HCT116 (cell line): ENCODE measurements around the gene OR2T2. TPM values are rescaled to one million over a fixed set of nuclear protein-coding genes. Genes with fewer than 3 reads are reported as not detected.
"Not testable (repeated sequence)": the region's sequence is repeated elsewhere in the genome, so short reads cannot be mapped to it uniquely, and the experiment has no call there.

ENCODE experiments used
- ATAC-seq: fragments of 200-7000 bp; cut with Tn5 transposase; 2 replicates; pipeline ENCODE4 v1.9.1; 2020; ENCODE audit warnings: mild to moderate bottlenecking, moderate library complexity
- BruUV-seq: library from RNA; stranded (reverse); fragments of 400-500 nt; replicated peaks from 2 replicates; lab custom pipeline; 2021; lab: Mats Ljungman, UMichigan
- CTCF ChIA-PET: fragments of 300-600 bp; sonication (Branson Sonifier 250); formaldehyde crosslinking; loops from one replicate; lab custom pipeline; 2021; ENCODE audit warnings: antibody characterized with exemption; lab: Charles Lee
- POLR2A ChIA-PET: fragments of 300-600, 350-600 bp; sonication (Branson Sonifier 250); formaldehyde crosslinking; loops from one replicate; lab custom pipeline; 2021; ENCODE audit warnings: antibody characterized with exemption; lab: Charles Lee
- RAD21 ChIA-PET, 2 experiments: fragments of 300-600 bp; sonication (Branson Sonifier 250); formaldehyde crosslinking; loops; one replicate each; lab custom pipeline; 2023; ENCODE audit warnings: low total read pairs in 2 of 2; ENCODE audit not compliant: uncharacterized antibody in 2 of 2, unreplicated experiment in 2 of 2, low non-redundant PET in 1 of 2; lab: Charles Lee
- DNase-seq: peaks from one replicate; pipeline ENCODE4 v3.0.0-alpha.2; 2010; ENCODE audit warnings: low read depth, low spot score
- H2AFZ ChIP-seq: fragments of 200-600 bp; shearing (Covaris generic), sonication (generic); 2 replicates; pipeline ENCODE4 v1.6.1; 2017; ENCODE audit warnings: low read depth, mixed run types, mixed read lengths, antibody characterized with exemption, low read length; ENCODE audit not compliant: poor library complexity, severe bottlenecking
- H3K27ac ChIP-seq: 2 replicates; pipeline ENCODE4 v1.5.1; 2012; ENCODE audit warnings: low read depth, low read length
- H3K27me3 ChIP-seq: fragments of 200-600 bp; sonication (generic); 2 replicates; pipeline ENCODE4 v1.6.1; 2016; ENCODE audit warnings: mixed run types, low read length, mixed read lengths; ENCODE audit not compliant: insufficient read depth
- H3K36me3 ChIP-seq, 2 experiments: fragments of 200-500 bp in 1 of 2; fragments of 200-600 bp in 1 of 2; sonication (Bioruptor generic) in 1 of 2; sonication (generic) in 1 of 2; 2 replicates each; pipeline versions ENCODE4 v1.5.1 to v1.6.1; 2014 to 2016; ENCODE audit warnings: low read length in 2 of 2, inconsistent platforms in 1 of 2, mixed read lengths in 1 of 2, mixed run types in 1 of 2; ENCODE audit not compliant: insufficient read depth in 2 of 2, control insufficient read depth in 1 of 2
- H3K4me1 ChIP-seq, 2 experiments: fragments of 200-600 bp in 1 of 2; sonication (generic) in 1 of 2; 2 replicates each; pipeline versions ENCODE4 v1.5.1 to v1.6.1; 2012 to 2017; ENCODE audit warnings: low read length in 2 of 2, inconsistent platforms in 1 of 2, mild to moderate bottlenecking in 1 of 2, mixed read lengths in 1 of 2, mixed run types in 1 of 2, moderate library complexity in 1 of 2; ENCODE audit not compliant: insufficient read depth in 2 of 2, control insufficient read depth in 1 of 2
- H3K4me2 ChIP-seq: fragments of 200-600 bp; sonication (generic); 2 replicates; pipeline ENCODE4 v1.6.1; 2017; ENCODE audit warnings: mixed run types, low read length, mixed read lengths
- H3K4me3 ChIP-seq, 2 experiments: fragments of 200-600 bp in 1 of 2; sonication (generic) in 1 of 2; replicated peaks in 1 of 2; 2 replicates each; pipeline ENCODE4 v1.5.1; 2011 to 2016; ENCODE audit warnings: low read length in 2 of 2, control low read depth in 1 of 2, low read depth in 1 of 2, mild to moderate bottlenecking in 1 of 2, mixed read lengths in 1 of 2, mixed run types in 1 of 2
- H3K79me2 ChIP-seq: fragments of 200-600 bp; sonication (generic); 2 replicates; pipeline ENCODE4 v1.6.1; 2017; ENCODE audit warnings: mild to moderate bottlenecking, mixed run types, low read length, moderate library complexity, mixed read lengths; ENCODE audit not compliant: insufficient read depth
- H3K9ac ChIP-seq: fragments of 200-600 bp; sonication (generic); 2 replicates; pipeline ENCODE4 v1.6.1; 2016; ENCODE audit warnings: low read length, mixed read lengths
- H3K9me2 ChIP-seq: fragments of 200-600 bp; sonication (generic), shearing (Covaris generic); 2 replicates; pipeline ENCODE4 v1.6.1; 2017; ENCODE audit warnings: mixed run types, mild to moderate bottlenecking, moderate library complexity; ENCODE audit not compliant: insufficient read depth
- H3K9me3 ChIP-seq, 2 experiments: fragments of 200-500 bp in 1 of 2; fragments of 200-600 bp in 1 of 2; sonication (Bioruptor generic) in 1 of 2; sonication (generic) in 1 of 2; 2 replicates each; pipeline ENCODE4 v1.6.1; 2014 to 2017; ENCODE audit warnings: low read length in 2 of 2, mixed read lengths in 2 of 2, inconsistent platforms in 1 of 2, low read depth in 1 of 2, mild to moderate bottlenecking in 1 of 2, mixed run types in 1 of 2, moderate library complexity in 1 of 2; ENCODE audit not compliant: control insufficient read depth in 1 of 2, insufficient read depth in 1 of 2
- H4K20me1 ChIP-seq: fragments of 200-600 bp; sonication (generic), shearing (Covaris generic); 2 replicates; pipeline ENCODE4 v1.6.1; 2017; ENCODE audit warnings: mixed run types, mild to moderate bottlenecking, moderate library complexity; ENCODE audit not compliant: insufficient read depth
- intact Hi-C: fragments of 100-400 bp; cut with micrococcal nuclease; formaldehyde crosslinking; loops from 2 replicates; pipeline ENCODE4 v1.10.0; 2022
- total RNA-seq: library from RNA; stranded (reverse); gene quantifications from one replicate; pipeline ENCODE4 v1.2.1, GENCODE V29; 2021; ENCODE audit not compliant: unreplicated experiment

OR2T2 gene
- total RNA-seq, 1 experiment from 2014 or later, result not detected

GRCh38 chr1:248448409-248449074 lies 3.1 kb downstream of the OR2T2 start:
- DNase-seq, H3K9me2 ChIP-seq, H3K27ac ChIP-seq, H2AFZ ChIP-seq, ATAC-seq, H3K4me3 ChIP-seq, POLR2A ChIA-PET, H3K27me3 ChIP-seq, H4K20me1 ChIP-seq, RAD21 ChIA-PET, CTCF ChIA-PET, H3K36me3 ChIP-seq, H3K9ac ChIP-seq, H3K79me2 ChIP-seq, H3K4me1 ChIP-seq, intact Hi-C loops, H3K9me3 ChIP-seq, H3K4me2 ChIP-seq, BruUV-seq: not testable (repeated sequence)

- ATAC-seq, H3K9me3 ChIP-seq, BruUV-seq, CTCF ChIA-PET, H3K79me2 ChIP-seq, H3K4me1 ChIP-seq, H3K27ac ChIP-seq, RAD21 ChIA-PET, H4K20me1 ChIP-seq, H3K4me2 ChIP-seq, H3K4me3 ChIP-seq, H3K9me2 ChIP-seq, H3K36me3 ChIP-seq, intact Hi-C loops, H3K27me3 ChIP-seq, H2AFZ ChIP-seq, POLR2A ChIA-PET, DNase-seq, H3K9ac ChIP-seq: not testable (repeated sequence)
Observed at GRCh38 chr1:248449821-248450465, 4.5 kb downstream of the OR2T2 start.

DNA sequence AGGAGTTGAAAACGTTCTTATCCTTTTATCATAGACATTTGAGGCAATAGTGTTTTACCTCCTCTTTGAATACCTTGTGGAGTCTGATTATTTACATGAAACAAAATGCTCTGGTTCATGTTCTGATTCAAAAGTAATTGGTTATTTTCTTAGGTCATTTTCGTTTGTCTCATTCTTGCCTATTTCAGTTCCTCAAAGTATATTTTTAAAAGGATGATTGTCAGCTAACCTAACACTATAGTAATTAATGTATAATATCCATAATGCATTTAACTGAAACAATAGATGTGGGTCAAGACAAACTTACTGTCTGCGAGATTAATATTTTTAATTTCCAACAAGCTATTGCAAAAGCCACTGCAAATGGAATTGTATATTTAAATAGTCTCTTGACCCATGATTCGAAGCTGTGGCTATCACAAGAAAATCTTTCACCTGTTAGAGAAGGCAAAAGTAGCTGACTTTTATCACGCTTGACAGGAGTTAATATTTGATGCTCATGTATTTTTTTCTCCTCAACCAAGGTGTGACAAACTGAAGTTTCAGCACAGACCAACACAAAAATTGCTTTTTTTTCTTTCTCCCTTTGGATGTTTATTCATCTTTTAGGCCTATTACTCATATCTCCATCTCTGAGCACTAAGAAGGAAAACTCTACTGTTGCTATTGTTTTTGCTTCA lies 5.2 kb downstream of the OR2T2 start:
- POLR2A ChIA-PET, H3K9me3 ChIP-seq, CTCF ChIA-PET, H3K27me3 ChIP-seq, H3K4me3 ChIP-seq, BruUV-seq, H3K4me1 ChIP-seq, intact Hi-C loops, H3K4me2 ChIP-seq, H3K79me2 ChIP-seq, H3K27ac ChIP-seq, H3K36me3 ChIP-seq, RAD21 ChIA-PET, H4K20me1 ChIP-seq, H2AFZ ChIP-seq, ATAC-seq, H3K9ac ChIP-seq, H3K9me2 ChIP-seq, DNase-seq: not testable (repeated sequence)

- H3K27me3 ChIP-seq, RAD21 ChIA-PET, H3K27ac ChIP-seq, H3K4me3 ChIP-seq, H2AFZ ChIP-seq, ATAC-seq, H3K9me2 ChIP-seq, BruUV-seq, POLR2A ChIA-PET, H3K4me1 ChIP-seq, H4K20me1 ChIP-seq, intact Hi-C loops, H3K4me2 ChIP-seq, H3K79me2 ChIP-seq, CTCF ChIA-PET, H3K9me3 ChIP-seq, DNase-seq, H3K9ac ChIP-seq, H3K36me3 ChIP-seq: not testable (repeated sequence)
Observed at GRCh38 chr1:248453619-248454018, 8.2 kb downstream of the OR2T2 start.
